ENCODE results near the gene TEPSIN. TPM values are rescaled to one million over a fixed set of nuclear protein-coding genes. Genes with fewer than 3 reads are reported as not detected.
"Not testable (repeated sequence)": the region's sequence is repeated elsewhere in the genome, so short reads cannot be mapped to it uniquely, and the experiment has no call there.

The TEPSIN gene
- total and polyA plus RNA-seq, 3 donors from 2014 or later: 32.0 to 83.0 (median 55.4) TPM

GRCh38 chr17:81230043-81230820 lies 8.6 kb downstream of the TEPSIN start:
- WGBS, 2 donors: 92 to 94% methylated on average over 16 to 26 of the region's 26 CpGs
- H3K4me1 ChIP-seq: peaks cover 8% of the 10 kb centered on the region
- no peaks in the 10 kb centered on the region for H3K36me3 ChIP-seq (ENCODE audit: low read depth, missing control alignments)
- no peaks in the 10 kb centered on the region for H3K9me3 ChIP-seq
- DNase-seq: no peak
- no peak overlapping the region for H3K4me3 ChIP-seq
- H3K27ac ChIP-seq: no peak overlapping the region
- TF ChIP-seq POLR2A (IDR thresholded peaks at IDR 0.05): no peak
- TF ChIP-seq CTCF (IDR thresholded peaks at IDR 0.05): no peak
- intact Hi-C loops (cut with DNase I; ENCODE audit: low total_unique reads): no loop called here
- H3K27me3 ChIP-seq: no peaks in the 10 kb centered on the region

GRCh38 chr17:81229666-81229920 lies 9.3 kb downstream of the TEPSIN start:
- H3K27ac ChIP-seq: no peak overlapping the region
- WGBS, 2 donors: 89 to 93% methylated on average over 11 to 14 of the region's 14 CpGs
- no peak overlapping the region for H3K4me3 ChIP-seq
- no peaks in the 10 kb centered on the region for H3K27me3 ChIP-seq
- intact Hi-C loops (cut with DNase I; ENCODE audit: low total_unique reads): no loop called here
- H3K36me3 ChIP-seq (ENCODE audit: low read depth, missing control alignments): no peaks in the 10 kb centered on the region
- no peak for DNase-seq
- no peaks in the 10 kb centered on the region for H3K9me3 ChIP-seq
- TF ChIP-seq CTCF (IDR thresholded peaks at IDR 0.05): no peak
- TF ChIP-seq POLR2A (IDR thresholded peaks at IDR 0.05): no peak
- peaks cover 8% of the 10 kb centered on the region for H3K4me1 ChIP-seq

GRCh38 chr17:81228834-81229665 lies 9.8 kb downstream of the TEPSIN start:
- Histone ChIP-seq H3K27ac (peak overlapping the region in 1 of 2 donors; percentile 18), H3K4me1 (peaks cover 8% of the 10 kb centered on the region), H3K27me3 (no peaks in the 10 kb centered on the region), H3K4me3 (no peak overlapping the region), H3K9me3 (no peaks in the 10 kb centered on the region), H3K36me3 (ENCODE audit: low read depth, missing control alignments) (no peaks in the 10 kb centered on the region)
- TF ChIP-seq POLR2A (IDR thresholded peaks at IDR 0.05) (no peak), CTCF (IDR thresholded peaks at IDR 0.05) (no peak)
- WGBS, 2 donors: 66% methylated on average over 20 to 21 of the region's 32 CpGs
- intact Hi-C loops (cut with DNase I; ENCODE audit: low total_unique reads): no loop called here
- no peak for DNase-seq

- intact Hi-C loops (cut with DNase I; ENCODE audit: low total_unique reads): no loop called here
- Histone ChIP-seq H3K9me3 (no peaks in the 10 kb centered on the region), H3K36me3 (ENCODE audit: low read depth, missing control alignments) (no peaks in the 10 kb centered on the region), H3K27me3 (no peaks in the 10 kb centered on the region), H3K4me1 (peaks cover 13% of the 10 kb centered on the region), H3K4me3 (no peak overlapping the region), H3K27ac (peak overlapping the region in 1 of 2 donors; percentile 18)
- no peak for DNase-seq
- WGBS, 2 donors: 61 to 62% methylated on average over 7 to 9 of the region's 9 CpGs
- TF ChIP-seq CTCF (IDR thresholded peaks at IDR 0.05): no peak
- TF ChIP-seq POLR2A (IDR thresholded peaks at IDR 0.05): no peak
Observed at GRCh38 chr17:81228420-81228819, 10.4 kb downstream of the TEPSIN start.

GRCh38 chr17:81227630-81228029 lies 11.2 kb downstream of the TEPSIN start:
- H3K36me3 ChIP-seq (ENCODE audit: low read depth, missing control alignments); H3K4me3 ChIP-seq; H3K9me3 ChIP-seq; H3K27ac ChIP-seq; H3K27me3 ChIP-seq; intact Hi-C loops (cut with DNase I; ENCODE audit: low total_unique reads); DNase-seq: not testable (repeated sequence)
- 82 to 86% methylated on average over 2 of the region's 2 CpGs for WGBS, 2 donors
- H3K4me1 ChIP-seq: peaks cover 15% of the 10 kb centered on the region
